Measurements from ENCODE around the gene SMYD3.

- TF ChIP-seq BHLHE40 (IDR thresholded peaks at IDR 0.05; ENCODE audit: borderline replicate concordance) (no peak), HDGF (IDR thresholded peaks at IDR 0.05; ENCODE audit: borderline replicate concordance) (no peak), ARNT (IDR thresholded peaks at IDR 0.05) (no peak), FOXM1 (IDR thresholded peaks at IDR 0.05; ENCODE audit: borderline replicate concordance) (no peak), CTBP1 (IDR thresholded peaks at IDR 0.05; ENCODE audit: borderline replicate concordance) (no peak), SP1 (IDR thresholded peaks at IDR 0.05) (no peak), L3MBTL2 (conservative IDR thresholded peaks at IDR 0.05) (no peak)
Observed at GRCh38 chr1:245877976-245878375, 629.1 kb downstream of the SMYD3 start.

Data from HEK293T (cell line).